ENCODE measurements around the gene PINLYP. TPM values are rescaled to one million over a fixed set of nuclear protein-coding genes. Genes with fewer than 3 reads are reported as not detected.

PINLYP gene
- polyA plus RNA-seq, 2 of the 4 experiments (the other 2 are of a cell fraction) = 0.27 TPM; not detected in 1

DNA sequence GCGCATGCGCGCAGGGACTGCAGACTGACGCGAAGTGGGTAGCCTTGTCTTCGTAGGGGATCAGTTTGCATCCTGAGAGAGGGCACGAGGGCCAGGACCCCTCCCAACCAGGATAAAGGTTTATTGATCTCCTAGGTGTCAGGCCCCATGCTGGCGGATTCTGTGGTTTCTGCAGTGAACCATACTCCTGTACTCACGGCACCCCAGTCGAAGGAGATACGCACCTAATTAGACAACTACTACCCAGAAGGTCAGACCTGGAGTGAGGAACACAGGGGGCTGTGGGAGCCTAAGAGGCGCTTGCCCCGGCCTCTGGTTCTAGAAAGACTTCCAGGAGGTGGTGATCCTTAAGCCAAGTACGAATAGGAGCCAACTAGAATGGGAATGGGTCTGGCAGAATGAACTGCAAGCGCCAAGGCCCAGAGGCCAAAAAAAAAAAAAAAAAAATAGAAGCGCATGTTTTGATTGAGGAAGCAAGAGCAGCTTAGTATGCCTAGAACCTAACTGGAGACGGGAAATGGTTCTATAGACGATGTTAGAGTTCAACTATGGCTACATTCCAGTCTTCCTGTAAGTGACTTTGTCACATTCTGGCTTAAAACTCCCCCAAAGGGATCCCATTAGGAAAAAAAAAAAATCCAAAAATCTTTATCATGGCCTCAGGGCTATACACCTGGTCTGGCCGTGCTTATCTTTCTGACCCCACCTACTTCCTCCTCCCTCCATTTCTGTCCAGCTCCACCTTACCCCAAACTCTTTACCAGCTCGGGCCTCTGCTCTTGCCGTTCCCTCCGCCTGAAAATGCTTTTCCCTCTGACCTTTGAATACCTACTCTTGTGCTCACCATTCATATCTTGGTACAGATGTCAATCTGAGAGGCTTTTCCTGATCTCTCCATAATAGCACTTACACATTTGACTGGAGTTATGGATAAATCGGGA, 44.7 kb downstream of the PINLYP start:
- ChIA-PET POLR2A (interaction anchor here (0.6 to 1.1 kb wide), 3 partner anchors 38 to 52 kb away, joined by 3 to 4 read pairs (median 4); no protein-coding TSS in a partner anchor), CTCF (no interaction called here)
- Histone ChIP-seq H3K4me3 (peak overlapping the region; percentile 65), H3K9me3 (no peaks in the 10 kb centered on the region), H3K4me2 (peak overlapping the region; percentile 92), H3K4me1 (peaks cover 12% of the 10 kb centered on the region), H3K27ac (peak overlapping the region; percentile 86 to 94)
- ATAC-seq (no peak), DNase-seq (ENCODE audit: low read depth in 1 of 2, low spot score in 1 of 2) (no peak), FAIRE-seq (no peak)
- 87% methylated on average over 23 of the region's 23 CpGs for WGBS (ENCODE audit: missing lambda C conversion rate)
- TF ChIP-seq ZSCAN20 (CRISPR knock-in tag; IDR thresholded peaks at IDR 0.05) (no peak), HDAC2 (IDR thresholded peaks at IDR 0.05) (no peak), RAD21 (conservative IDR thresholded peaks at IDR 0.05 in 1 of 2, IDR thresholded peaks at IDR 0.05 in 1 of 2) (no peak), CBX2 (IDR thresholded peaks at IDR 0.05; ENCODE audit: borderline replicate concordance, low read depth) (no peak), NPAS2 (CRISPR knock-in tag; IDR thresholded peaks at IDR 0.05; ENCODE audit: borderline replicate concordance) (no peak), EHF (CRISPR knock-in tag; IDR thresholded peaks at IDR 0.05) (no peak), EP300 (IDR thresholded peaks at IDR 0.05) (no peak), ZC3H11A (IDR thresholded peaks at IDR 0.05) (no peak), HEYL (CRISPR knock-in tag; IDR thresholded peaks at IDR 0.05) (no peak), CBX8 (IDR thresholded peaks at IDR 0.05) (no peak), KDM5A (IDR thresholded peaks at IDR 0.05) (no peak), POLR2A (IDR thresholded peaks at IDR 0.05; ENCODE audit: low read length) (no peak)
- TF ChIP-seq, protein P1, sequence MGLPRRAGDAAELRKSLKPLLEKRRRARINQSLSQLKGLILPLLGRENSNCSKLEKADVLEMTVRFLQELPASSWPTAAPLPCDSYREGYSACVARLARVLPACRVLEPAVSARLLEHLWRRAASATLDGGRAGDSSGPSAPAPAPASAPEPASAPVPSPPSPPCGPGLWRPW (IDR thresholded peaks at IDR 0.05) = no peak

DNA sequence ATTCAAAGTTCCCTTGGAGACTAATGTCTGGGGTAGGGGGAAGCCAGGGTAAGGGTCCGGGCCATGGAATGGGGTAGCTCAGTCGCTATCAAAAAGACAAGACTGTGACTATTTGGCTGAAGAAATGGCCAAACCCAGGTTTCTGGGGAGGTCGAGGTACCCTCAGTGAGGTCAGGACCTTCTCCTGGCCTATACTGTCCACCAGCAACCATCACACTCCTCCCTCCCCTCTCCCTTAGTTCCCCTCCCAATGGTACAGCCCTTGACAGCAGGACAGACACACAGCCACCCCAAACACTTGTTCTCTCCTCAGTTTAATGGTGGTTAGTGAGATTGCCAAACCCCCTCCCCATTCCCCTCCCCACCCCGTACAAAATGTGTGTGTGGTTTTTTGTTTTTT, 46.5 kb downstream of the PINLYP start:
- no peak for ATAC-seq
- no peak for DNase-seq (ENCODE audit: low read depth in 1 of 2, low spot score in 1 of 2)
- no peak for TF ChIP-seq CEBPB (IDR thresholded peaks at IDR 0.05)
- TF ChIP-seq HOXB13 (CRISPR knock-in tag; IDR thresholded peaks at IDR 0.05; ENCODE audit: low read depth) = no peak
- no peak for TF ChIP-seq FOXS1 (CRISPR knock-in tag; IDR thresholded peaks at IDR 0.05)
- TF ChIP-seq HDAC2 (IDR thresholded peaks at IDR 0.05) = no peak
- no peak for TF ChIP-seq SMC3 (IDR thresholded peaks at IDR 0.05)
- TF ChIP-seq JUN (IDR thresholded peaks at IDR 0.05) = no peak
- TF ChIP-seq EP300 (IDR thresholded peaks at IDR 0.05) = no peak
- TF ChIP-seq, protein P2, sequence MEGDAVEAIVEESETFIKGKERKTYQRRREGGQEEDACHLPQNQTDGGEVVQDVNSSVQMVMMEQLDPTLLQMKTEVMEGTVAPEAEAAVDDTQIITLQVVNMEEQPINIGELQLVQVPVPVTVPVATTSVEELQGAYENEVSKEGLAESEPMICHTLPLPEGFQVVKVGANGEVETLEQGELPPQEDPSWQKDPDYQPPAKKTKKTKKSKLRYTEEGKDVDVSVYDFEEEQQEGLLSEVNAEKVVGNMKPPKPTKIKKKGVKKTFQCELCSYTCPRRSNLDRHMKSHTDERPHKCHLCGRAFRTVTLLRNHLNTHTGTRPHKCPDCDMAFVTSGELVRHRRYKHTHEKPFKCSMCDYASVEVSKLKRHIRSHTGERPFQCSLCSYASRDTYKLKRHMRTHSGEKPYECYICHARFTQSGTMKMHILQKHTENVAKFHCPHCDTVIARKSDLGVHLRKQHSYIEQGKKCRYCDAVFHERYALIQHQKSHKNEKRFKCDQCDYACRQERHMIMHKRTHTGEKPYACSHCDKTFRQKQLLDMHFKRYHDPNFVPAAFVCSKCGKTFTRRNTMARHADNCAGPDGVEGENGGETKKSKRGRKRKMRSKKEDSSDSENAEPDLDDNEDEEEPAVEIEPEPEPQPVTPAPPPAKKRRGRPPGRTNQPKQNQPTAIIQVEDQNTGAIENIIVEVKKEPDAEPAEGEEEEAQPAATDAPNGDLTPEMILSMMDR (IDR thresholded peaks at IDR 0.05) = no peak
- no peak for TF ChIP-seq EHMT2 (IDR thresholded peaks at IDR 0.05; ENCODE audit: low read depth)
- TF ChIP-seq MYC (IDR thresholded peaks at IDR 0.05; ENCODE audit: borderline replicate concordance, low read length) = no peak
- TF ChIP-seq CBX2 (IDR thresholded peaks at IDR 0.05; ENCODE audit: borderline replicate concordance, low read depth) = no peak
- no peak overlapping the region for H3K4me2 ChIP-seq
- H3K4me1 ChIP-seq = peaks cover 12% of the 10 kb centered on the region
- 73% methylated on average over 4 of the region's 4 CpGs for WGBS (ENCODE audit: missing lambda C conversion rate)
- H3K27ac ChIP-seq = no peak overlapping the region
- FAIRE-seq = no peak
- H3K4me3 ChIP-seq = no peak overlapping the region
- ChIA-PET CTCF (interaction anchor here (0.6 to 1.1 kb wide), 2 partner anchors 30 to 41 kb away, joined by 3 to 5 read pairs; no protein-coding TSS in a partner anchor), POLR2A (no interaction called here)
- H3K9me3 ChIP-seq = no peaks in the 10 kb centered on the region

DNA sequence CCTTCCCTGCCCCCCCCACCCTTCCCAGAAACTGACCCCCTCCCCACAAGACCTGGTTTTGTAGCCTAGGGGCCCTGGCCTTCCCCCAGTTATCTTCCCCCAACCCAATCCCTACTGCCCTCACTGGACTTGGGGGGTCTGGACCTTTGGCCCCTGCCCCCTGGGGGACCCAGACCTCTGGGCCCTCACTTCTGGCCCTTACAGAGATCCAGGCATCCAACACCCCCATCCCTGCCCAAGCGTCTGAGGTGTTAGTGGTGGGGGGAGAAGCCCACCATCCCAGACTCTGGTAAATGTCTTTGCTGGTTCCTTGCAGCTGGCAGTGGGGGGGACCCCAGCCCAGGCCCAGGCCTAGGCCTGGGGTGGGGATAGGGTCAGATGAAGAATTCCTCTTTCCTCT, 47.4 kb downstream of the PINLYP start:
- TF ChIP-seq, protein P3, sequence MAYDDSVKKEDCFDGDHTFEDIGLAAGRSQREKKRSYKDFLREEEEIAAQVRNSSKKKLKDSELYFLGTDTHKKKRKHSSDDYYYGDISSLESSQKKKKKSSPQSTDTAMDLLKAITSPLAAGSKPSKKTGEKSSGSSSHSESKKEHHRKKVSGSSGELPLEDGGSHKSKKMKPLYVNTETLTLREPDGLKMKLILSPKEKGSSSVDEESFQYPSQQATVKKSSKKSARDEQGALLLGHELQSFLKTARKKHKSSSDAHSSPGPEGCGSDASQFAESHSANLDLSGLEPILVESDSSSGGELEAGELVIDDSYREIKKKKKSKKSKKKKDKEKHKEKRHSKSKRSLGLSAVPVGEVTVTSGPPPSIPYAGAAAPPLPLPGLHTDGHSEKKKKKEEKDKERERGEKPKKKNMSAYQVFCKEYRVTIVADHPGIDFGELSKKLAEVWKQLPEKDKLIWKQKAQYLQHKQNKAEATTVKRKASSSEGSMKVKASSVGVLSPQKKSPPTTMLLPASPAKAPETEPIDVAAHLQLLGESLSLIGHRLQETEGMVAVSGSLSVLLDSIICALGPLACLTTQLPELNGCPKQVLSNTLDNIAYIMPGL (CRISPR knock-in tag; IDR thresholded peaks at IDR 0.05; ENCODE audit: borderline replicate concordance) = no peak
- TF ChIP-seq RFX5 (IDR thresholded peaks at IDR 0.05) (no peak), SMC3 (IDR thresholded peaks at IDR 0.05) (no peak), FOSL2 (IDR thresholded peaks at IDR 0.05) (no peak), FOSL2 (CRISPR knock-in tag; IDR thresholded peaks at IDR 0.05) (no peak), HOXA7 (CRISPR knock-in tag; IDR thresholded peaks at IDR 0.05) (no peak), KDM5A (IDR thresholded peaks at IDR 0.05) (no peak), BHLHE40 (IDR thresholded peaks at IDR 0.05; ENCODE audit: low read depth, low read length) (no peak), POLR2AphosphoS2 (conservative IDR thresholded peaks at IDR 0.05; ENCODE audit: low read length) (no peak), CBX8 (IDR thresholded peaks at IDR 0.05) (no peak)
- TF ChIP-seq, protein P4, sequence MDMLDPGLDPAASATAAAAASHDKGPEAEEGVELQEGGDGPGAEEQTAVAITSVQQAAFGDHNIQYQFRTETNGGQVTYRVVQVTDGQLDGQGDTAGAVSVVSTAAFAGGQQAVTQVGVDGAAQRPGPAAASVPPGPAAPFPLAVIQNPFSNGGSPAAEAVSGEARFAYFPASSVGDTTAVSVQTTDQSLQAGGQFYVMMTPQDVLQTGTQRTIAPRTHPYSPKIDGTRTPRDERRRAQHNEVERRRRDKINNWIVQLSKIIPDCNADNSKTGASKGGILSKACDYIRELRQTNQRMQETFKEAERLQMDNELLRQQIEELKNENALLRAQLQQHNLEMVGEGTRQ (IDR thresholded peaks at IDR 0.05) = no peak
- TF ChIP-seq, protein P5, sequence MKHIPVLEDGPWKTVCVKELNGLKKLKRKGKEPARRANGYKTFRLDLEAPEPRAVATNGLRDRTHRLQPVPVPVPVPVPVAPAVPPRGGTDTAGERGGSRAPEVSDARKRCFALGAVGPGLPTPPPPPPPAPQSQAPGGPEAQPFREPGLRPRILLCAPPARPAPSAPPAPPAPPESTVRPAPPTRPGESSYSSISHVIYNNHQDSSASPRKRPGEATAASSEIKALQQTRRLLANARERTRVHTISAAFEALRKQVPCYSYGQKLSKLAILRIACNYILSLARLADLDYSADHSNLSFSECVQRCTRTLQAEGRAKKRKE (CRISPR knock-in tag; IDR thresholded peaks at IDR 0.05; ENCODE audit: low read depth) = no peak
- ChIA-PET POLR2A (no interaction called here), CTCF (interaction anchor here (1.2 kb wide), 2 partner anchors 9 to 26 kb away, joined by 3 read pairs; partner anchors contain the start of gene ZNF576)
- DNase-seq (ENCODE audit: low read depth in 1 of 2, low spot score in 1 of 2) (no peak), FAIRE-seq (no peak), ATAC-seq (no peak)
- Histone ChIP-seq H3K9me3 (no peaks in the 10 kb centered on the region), H3K4me2 (no peak overlapping the region), H3K4me3 (no peak overlapping the region), H3K27ac (no peak overlapping the region), H3K4me1 (peaks cover 12% of the 10 kb centered on the region)
- whole genome bisulfite sequencing (ENCODE audit: missing lambda C conversion rate) = 100% methylated on average over 1 of the region's 1 CpG

All from A549 (cell line).